ENCODE data around the gene TNFRSF6B.

DNA sequence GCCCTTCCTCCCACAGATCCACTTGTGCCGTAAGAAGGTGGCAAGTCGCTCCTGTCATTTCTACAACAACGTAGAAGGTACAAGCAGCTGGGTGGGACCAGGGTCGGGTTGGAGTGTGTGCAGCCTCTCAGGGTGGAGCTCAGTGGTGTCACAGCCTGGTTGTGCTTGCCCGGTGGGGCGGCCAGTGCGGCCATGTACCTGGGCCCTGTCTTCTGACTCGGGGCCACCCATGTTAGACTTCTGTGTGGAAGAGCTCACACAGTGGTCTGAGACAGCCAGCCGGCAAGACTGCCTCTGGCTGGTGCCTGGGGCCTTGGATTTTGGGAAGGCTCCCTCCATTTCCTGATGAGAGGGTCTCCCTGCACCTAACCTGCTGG lies 33.7 kb upstream of the TNFRSF6B start:
- TF ChIP-seq POLR2A (IDR thresholded peaks at IDR 0.05): no peak
- TF ChIP-seq, protein P1, sequence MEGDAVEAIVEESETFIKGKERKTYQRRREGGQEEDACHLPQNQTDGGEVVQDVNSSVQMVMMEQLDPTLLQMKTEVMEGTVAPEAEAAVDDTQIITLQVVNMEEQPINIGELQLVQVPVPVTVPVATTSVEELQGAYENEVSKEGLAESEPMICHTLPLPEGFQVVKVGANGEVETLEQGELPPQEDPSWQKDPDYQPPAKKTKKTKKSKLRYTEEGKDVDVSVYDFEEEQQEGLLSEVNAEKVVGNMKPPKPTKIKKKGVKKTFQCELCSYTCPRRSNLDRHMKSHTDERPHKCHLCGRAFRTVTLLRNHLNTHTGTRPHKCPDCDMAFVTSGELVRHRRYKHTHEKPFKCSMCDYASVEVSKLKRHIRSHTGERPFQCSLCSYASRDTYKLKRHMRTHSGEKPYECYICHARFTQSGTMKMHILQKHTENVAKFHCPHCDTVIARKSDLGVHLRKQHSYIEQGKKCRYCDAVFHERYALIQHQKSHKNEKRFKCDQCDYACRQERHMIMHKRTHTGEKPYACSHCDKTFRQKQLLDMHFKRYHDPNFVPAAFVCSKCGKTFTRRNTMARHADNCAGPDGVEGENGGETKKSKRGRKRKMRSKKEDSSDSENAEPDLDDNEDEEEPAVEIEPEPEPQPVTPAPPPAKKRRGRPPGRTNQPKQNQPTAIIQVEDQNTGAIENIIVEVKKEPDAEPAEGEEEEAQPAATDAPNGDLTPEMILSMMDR (IDR thresholded peaks at IDR 0.05 in 8 of 11, conservative IDR thresholded peaks at IDR 0.05 in 3 of 11): no peak
- no peak for TF ChIP-seq POLR2AphosphoS5 (IDR thresholded peaks at IDR 0.05)
